H9 (cell line): Measurements from ENCODE around the gene DHDH. TPM values are rescaled to one million over a fixed set of nuclear protein-coding genes. Genes with fewer than 3 reads are reported as not detected.

Experiments
- DNase-seq: peaks from one replicate; pipeline ENCODE4 v3.0.0-alpha.2; 2017
- H2AFZ ChIP-seq: one replicate; pipeline ENCODE4 v1.6.1; 2013; ENCODE audit warnings: mild to moderate bottlenecking, low read length, control low read depth, moderate library complexity
- H2AK5ac ChIP-seq: 2 replicates; pipeline ENCODE4 v1.6.1; 2013; ENCODE audit warnings: low read length, control low read depth, mixed read lengths; ENCODE audit not compliant: insufficient read length
- H2BK120ac ChIP-seq: one replicate; pipeline ENCODE4 v1.6.1; 2013; ENCODE audit warnings: low read depth, mild to moderate bottlenecking, low read length, control low read depth, inconsistent platforms; ENCODE audit not compliant: poor library complexity, severe bottlenecking
- H2BK12ac ChIP-seq: 2 replicates; pipeline ENCODE4 v1.6.1; 2013; ENCODE audit warnings: low read length, control low read depth, mixed read lengths, low read depth; ENCODE audit not compliant: insufficient read length
- H2BK15ac ChIP-seq: 2 replicates; pipeline ENCODE4 v1.6.1; 2013; ENCODE audit warnings: low read depth, low read length, control low read depth
- H2BK20ac ChIP-seq: one replicate; pipeline ENCODE4 v1.6.1; 2013; ENCODE audit warnings: low read depth, mild to moderate bottlenecking, low read length, control low read depth, inconsistent platforms; ENCODE audit not compliant: poor library complexity, severe bottlenecking
- H2BK5ac ChIP-seq: 2 replicates; pipeline ENCODE4 v1.6.1; 2013; ENCODE audit warnings: low read length, control low read depth, mixed read lengths; ENCODE audit not compliant: insufficient read length
- H3K14ac ChIP-seq: 2 replicates; pipeline ENCODE4 v1.6.1; 2013; ENCODE audit warnings: low read length, control low read depth; ENCODE audit not compliant: insufficient read depth
- H3K18ac ChIP-seq: 2 replicates; pipeline ENCODE4 v1.6.1; 2013; ENCODE audit warnings: low read depth, mild to moderate bottlenecking, mixed read lengths, low read length, control low read depth; ENCODE audit not compliant: insufficient read length
- H3K23ac ChIP-seq: 2 replicates; pipeline ENCODE4 v1.6.1; 2013; ENCODE audit warnings: low read length, control low read depth, mixed read lengths, low read depth; ENCODE audit not compliant: insufficient read length
- H3K23me2 ChIP-seq: 2 replicates; pipeline ENCODE4 v1.6.1; 2013; ENCODE audit warnings: low read depth, mild to moderate bottlenecking, mixed read lengths, low read length, control low read depth; ENCODE audit not compliant: insufficient read length, poor library complexity, severe bottlenecking
- H3K27ac ChIP-seq: 2 replicates; pipeline ENCODE4 v1.5.1; 2013; ENCODE audit warnings: low read length, control low read depth, mixed read lengths, low read depth; ENCODE audit not compliant: insufficient read length
- H3K27me3 ChIP-seq: 2 replicates; pipeline ENCODE4 v1.6.1; 2013; ENCODE audit warnings: low read length, control low read depth, inconsistent platforms; ENCODE audit not compliant: insufficient read depth
- H3K4ac ChIP-seq: 2 replicates; pipeline ENCODE4 v1.6.1; 2013; ENCODE audit warnings: low read depth, mild to moderate bottlenecking, control low read depth, inconsistent platforms, low read length, moderate library complexity
- H3K4me1 ChIP-seq: 2 replicates; pipeline ENCODE4 v1.6.1; 2013; ENCODE audit warnings: low read length, control low read depth, inconsistent platforms; ENCODE audit not compliant: insufficient read depth
- H3K4me2 ChIP-seq: 2 replicates; pipeline ENCODE4 v1.6.1; 2013; ENCODE audit warnings: low read length, control low read depth, mixed read lengths; ENCODE audit not compliant: insufficient read length, insufficient read depth
- H3K56ac ChIP-seq: 2 replicates; pipeline ENCODE4 v1.6.1; 2013; ENCODE audit warnings: low read depth, mild to moderate bottlenecking, mixed read lengths, low read length, control low read depth; ENCODE audit not compliant: insufficient read length
- H3K79me1 ChIP-seq: 2 replicates; pipeline ENCODE4 v1.6.1; 2013; ENCODE audit warnings: low read depth, mild to moderate bottlenecking, moderate library complexity, low read length, control low read depth, inconsistent platforms; ENCODE audit not compliant: insufficient read depth, poor library complexity, severe bottlenecking
- H3K79me2 ChIP-seq: 2 replicates; pipeline ENCODE4 v1.6.1; 2013; ENCODE audit warnings: low read length, control low read depth, inconsistent platforms; ENCODE audit not compliant: insufficient read depth
- H3K9ac ChIP-seq: 2 replicates; pipeline ENCODE4 v1.6.1; 2013; ENCODE audit warnings: low read length, control low read depth, mixed read lengths; ENCODE audit not compliant: insufficient read length; ENCODE audit errors: extremely low read depth
- H3K9me3 ChIP-seq: one replicate; pipeline ENCODE4 v1.6.1; 2013; ENCODE audit warnings: low read depth, low read length, inconsistent platforms; ENCODE audit not compliant: control insufficient read depth
- H3T11ph ChIP-seq: one replicate; pipeline ENCODE4 v1.6.1; 2013; ENCODE audit warnings: mild to moderate bottlenecking, low read length, control low read depth, inconsistent platforms
- H4K20me1 ChIP-seq: one replicate; pipeline ENCODE4 v1.6.1; 2013; ENCODE audit not compliant: control insufficient read depth, insufficient read length, insufficient read depth
- H4K5ac ChIP-seq: 2 replicates; pipeline ENCODE4 v1.6.1; 2013; ENCODE audit warnings: low read depth, mild to moderate bottlenecking, mixed read lengths, low read length, control low read depth; ENCODE audit not compliant: insufficient read length
- H4K8ac ChIP-seq: replicated peaks from 2 replicates; pipeline ENCODE4 v1.6.1; 2013; ENCODE audit warnings: low read length, control low read depth, mixed read lengths, low read depth; ENCODE audit not compliant: insufficient read length
- H4K91ac ChIP-seq: 2 replicates; pipeline ENCODE4 v1.6.1; 2013; ENCODE audit warnings: low read depth, mild to moderate bottlenecking, moderate library complexity, mixed read lengths, low read length, control low read depth; ENCODE audit not compliant: insufficient read length
- H3K27ac Mint-ChIP-seq, 3 experiments: 2 replicates in 2 of 3; 3 replicates in 1 of 3; pipeline ENCODE4 v1.8.0; 2020 to 2021; ENCODE audit warnings: mixed read lengths in 3 of 3, mild to moderate bottlenecking in 1 of 3, moderate library complexity in 1 of 3
- H3K27me3 Mint-ChIP-seq: 2 replicates; pipeline ENCODE4 v1.8.0; 2021; ENCODE audit warnings: low read depth, mild to moderate bottlenecking, moderate library complexity, mixed read lengths
- H3K36me3 Mint-ChIP-seq, 3 experiments: 2 replicates in 2 of 3; 3 replicates in 1 of 3; pipeline ENCODE4 v1.8.0; 2020 to 2021; ENCODE audit warnings: low read depth in 3 of 3, mixed read lengths in 3 of 3; ENCODE audit not compliant: insufficient read depth in 1 of 3
- H3K4me1 Mint-ChIP-seq, 2 experiments: 2 replicates each; pipeline ENCODE4 v1.8.0; 2020; ENCODE audit warnings: mixed read lengths in 2 of 2
- H3K4me3 Mint-ChIP-seq, 2 experiments: 2 replicates in 1 of 2; 3 replicates in 1 of 2; pipeline ENCODE4 v1.8.0; 2020 to 2021; ENCODE audit warnings: mild to moderate bottlenecking in 2 of 2, mixed read lengths in 2 of 2, moderate library complexity in 1 of 2
- H3K9me3 Mint-ChIP-seq, 2 experiments: 2 replicates in 1 of 2; 3 replicates in 1 of 2; pipeline ENCODE4 v1.8.0; 2020; ENCODE audit warnings: mild to moderate bottlenecking in 2 of 2, mixed read lengths in 2 of 2, moderate library complexity in 1 of 2
- WGBS: extraction: QIAGEN DNeasy Blood & Tissue Kit; methylation state at CpG from one replicate; pipeline ENCODE4 v1.1.7; 2013; ENCODE audit warnings: missing lambda C conversion rate, low lambda C conversion rate, mixed read lengths; ENCODE audit not compliant: insufficient read length; ENCODE audit errors: extremely low coverage; 5-methylcytosine and 5-hydroxymethylcytosine counted together
- total RNA-seq: library from RNA; stranded (reverse); gene quantifications from 2 replicates; pipeline ENCODE4 v1.2.1, GENCODE V29; 2021
- TF ChIP-seq, protein P1 (sequence below): fragments of 200-600 bp; sonication (generic); conservative IDR thresholded peaks from 3 replicates; pipeline ENCODE4 v1.8.0; 2021; ENCODE audit warnings: antibody characterized with exemption, mild to moderate bottlenecking

Gene DHDH
- total RNA-seq, 1 experiment from 2014 or later, result 2.0 TPM

DNA sequence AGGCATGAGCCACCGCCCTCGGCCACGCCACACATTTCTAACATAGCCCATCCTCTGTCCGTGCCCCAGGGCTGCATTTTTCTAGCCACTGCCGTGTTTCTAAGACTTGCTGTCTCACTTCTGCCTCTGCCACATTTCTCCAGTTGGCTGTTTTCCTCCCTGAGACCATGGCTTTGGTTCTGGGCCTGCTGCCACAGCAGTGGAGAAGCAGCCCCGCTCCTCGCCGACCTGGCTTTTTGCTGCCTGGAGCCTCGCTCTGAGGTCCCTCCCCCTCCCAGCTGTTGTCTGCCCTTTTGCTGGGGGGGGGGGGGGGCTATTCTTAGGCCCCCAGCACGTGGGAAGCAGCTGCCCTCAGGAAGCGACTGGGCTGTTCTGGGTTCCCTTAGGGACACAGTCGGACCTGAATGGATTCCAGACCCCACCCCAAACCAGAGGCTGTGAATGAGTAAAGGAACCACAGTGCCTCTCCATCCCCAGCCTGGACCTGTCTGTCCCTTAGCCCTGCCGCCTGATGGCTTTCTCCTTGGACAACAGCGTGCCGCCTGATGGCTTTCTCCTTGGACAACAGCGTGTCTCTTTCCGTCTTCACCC is 56.3 kb downstream of the DHDH start:
- Histone ChIP-seq H2BK12ac (no peak overlapping the region), H2AK5ac (no peak overlapping the region), H4K91ac (no peak overlapping the region), H3K79me1 (no peaks in the 10 kb centered on the region), H3K23ac (no peak overlapping the region), H3K4me2 (no peak overlapping the region), H2BK5ac (no peak overlapping the region), H3K9ac (no peak overlapping the region), H3K9me3 (no peaks in the 10 kb centered on the region), H3K14ac (no peak overlapping the region), H3K4me1 (no peaks in the 10 kb centered on the region; the same call in 1 of the 2 replicates), H4K20me1 (no peaks in the 10 kb centered on the region), H3T11ph (no peak overlapping the region), H2AFZ (no peak overlapping the region), H3K27me3 (no peaks in the 10 kb centered on the region), H4K8ac (no peak overlapping the region), H3K27ac (no peak overlapping the region), H2BK120ac (no peak overlapping the region), H3K18ac (no peak overlapping the region), H2BK15ac (no peak overlapping the region), H3K79me2 (peaks cover 5% of the 10 kb centered on the region; the same call in 1 of the 2 replicates), H4K5ac (no peak overlapping the region), H2BK20ac (no peak overlapping the region), H3K23me2 (peaks cover 8% of the 10 kb centered on the region), H3K56ac (no peak overlapping the region), H3K4ac (no peak overlapping the region)
- DNase-seq, result no peak
- Mint-ChIP-seq H3K27ac (peak overlapping the region in 2 of 3 experiments; percentile 32 to 47; a peak in 2 of 7 replicates), H3K4me1 (peaks cover 25 to 30% of the 10 kb centered on the region in 2 experiments), H3K27me3 (no peaks in the 10 kb centered on the region), H3K4me3 (peak overlapping the region; percentile 2 to 16; a peak in 2 of 5 replicates), H3K9me3 (no peaks in the 10 kb centered on the region), H3K36me3 (peaks cover 20 to 52% (median 51%) of the 10 kb centered on the region in 3 experiments)
- TF ChIP-seq, protein P1, sequence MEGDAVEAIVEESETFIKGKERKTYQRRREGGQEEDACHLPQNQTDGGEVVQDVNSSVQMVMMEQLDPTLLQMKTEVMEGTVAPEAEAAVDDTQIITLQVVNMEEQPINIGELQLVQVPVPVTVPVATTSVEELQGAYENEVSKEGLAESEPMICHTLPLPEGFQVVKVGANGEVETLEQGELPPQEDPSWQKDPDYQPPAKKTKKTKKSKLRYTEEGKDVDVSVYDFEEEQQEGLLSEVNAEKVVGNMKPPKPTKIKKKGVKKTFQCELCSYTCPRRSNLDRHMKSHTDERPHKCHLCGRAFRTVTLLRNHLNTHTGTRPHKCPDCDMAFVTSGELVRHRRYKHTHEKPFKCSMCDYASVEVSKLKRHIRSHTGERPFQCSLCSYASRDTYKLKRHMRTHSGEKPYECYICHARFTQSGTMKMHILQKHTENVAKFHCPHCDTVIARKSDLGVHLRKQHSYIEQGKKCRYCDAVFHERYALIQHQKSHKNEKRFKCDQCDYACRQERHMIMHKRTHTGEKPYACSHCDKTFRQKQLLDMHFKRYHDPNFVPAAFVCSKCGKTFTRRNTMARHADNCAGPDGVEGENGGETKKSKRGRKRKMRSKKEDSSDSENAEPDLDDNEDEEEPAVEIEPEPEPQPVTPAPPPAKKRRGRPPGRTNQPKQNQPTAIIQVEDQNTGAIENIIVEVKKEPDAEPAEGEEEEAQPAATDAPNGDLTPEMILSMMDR, result no peak
- no CpG with 5 or more reads among the region's 17 CpGs for WGBS
